Astrocyte (in vitro differentiated cells and primary cell): ENCODE results near the gene MSS51.

Experiments used
- CTCF ChIP-seq: IDR thresholded peaks from 2 replicates; pipeline ENCODE4 v1.5.1; 2011; ENCODE audit warnings: low read depth, mild to moderate bottlenecking, inconsistent platforms, low read length, moderate library complexity; ENCODE audit not compliant: insufficient read depth
- EZH2 ChIP-seq: IDR thresholded peaks from 2 replicates; pipeline ENCODE4 v1.6.1; 2012; ENCODE audit warnings: mild to moderate bottlenecking, low read length, inconsistent platforms; ENCODE audit not compliant: insufficient read depth

- no peak for TF ChIP-seq CTCF
- no peak for TF ChIP-seq EZH2
Measured at GRCh38 chr10:73439605-73440312, 6.4 kb upstream of the MSS51 start.
